Peyer's patch (tissue), 4 donors: ENCODE measurements around the gene PRTN3.

Source experiments
- CTCF ChIP-seq, 6 experiments: fragments of 450-650 bp in 4 of 6; fragments of 200-600 bp in 2 of 6; sonication (generic) in 1 of 6; IDR thresholded peaks; one replicate each; pipeline ENCODE4 v1.5.1; 2017 to 2019; ENCODE audit warnings: antibody characterized with exemption in 6 of 6, mild to moderate bottlenecking in 3 of 6, moderate library complexity in 1 of 6
- POLR2A ChIP-seq, 2 donors: fragments of 450-650 bp; IDR thresholded peaks; one replicate each; pipeline ENCODE4 v1.5.1; 2017; ENCODE audit warnings: antibody characterized with exemption in 2 of 2, mild to moderate bottlenecking in 2 of 2, moderate library complexity in 2 of 2

GRCh38 chr19:848386-848921 is 7.7 kb downstream of the PRTN3 start:
- TF ChIP-seq CTCF (IDR thresholded peaks at IDR 0.05) (no peak), POLR2A (IDR thresholded peaks at IDR 0.05) (no peak)
